ENCODE results near the gene TCTN2.

Gene TCTN2

DNA sequence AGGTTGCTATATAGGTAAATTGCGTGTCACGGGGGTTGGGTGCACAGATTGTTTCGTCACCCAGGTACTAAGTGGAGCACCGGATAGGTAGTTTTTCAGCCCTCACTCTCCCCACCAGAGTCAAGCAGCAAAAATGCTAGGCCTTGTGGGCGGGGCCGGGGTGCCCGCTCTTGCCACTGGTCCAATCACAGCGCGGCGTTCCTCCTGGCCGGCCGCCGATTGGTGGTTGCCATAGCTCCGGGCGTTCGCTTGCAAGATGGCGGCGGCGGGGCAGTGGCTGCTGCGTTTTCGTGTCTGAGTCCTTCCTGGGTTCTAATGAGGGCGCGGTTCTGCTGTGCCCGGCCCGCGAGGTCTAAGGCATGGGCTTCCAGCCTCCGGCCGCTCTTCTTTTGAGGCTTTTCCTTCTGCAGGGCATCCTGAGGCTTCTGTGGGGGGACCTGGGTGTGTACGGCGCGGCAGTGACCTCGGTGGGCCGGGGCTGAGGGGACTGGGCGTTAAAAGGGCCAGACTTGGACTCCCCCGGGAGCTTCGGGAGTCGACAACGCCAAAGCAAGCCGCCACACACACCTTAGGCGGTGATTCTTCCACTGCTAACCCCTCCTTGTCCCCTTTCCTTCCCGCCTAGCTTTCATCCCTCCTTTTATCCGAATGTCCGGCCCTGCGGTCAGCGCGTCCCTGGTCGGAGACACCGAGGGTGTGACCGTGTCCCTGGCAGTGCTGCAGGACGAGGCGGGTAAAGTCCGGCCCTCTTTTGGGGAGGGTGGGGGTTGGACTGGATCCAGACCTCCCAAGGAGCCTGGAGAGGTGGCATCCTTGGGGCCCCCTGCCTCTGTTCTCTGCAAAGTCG, at the start of gene TCTN2:
TCTN2 (plus strand) TSS at position 232 of the 847 bp plus-strand sequence; CDS start at position 360, 128 bp downstream.
- Histone ChIP-seq H3K4me1 (ENCODE audit: control insufficient read depth in 5 of 5, insufficient read depth in 5 of 5, low read length in 5 of 5) (peaks cover 5 to 15% (median 14%) of the 10 kb centered on the region in 5 donors), H3K27me3 (ENCODE audit: control insufficient read depth in 5 of 5, insufficient read depth in 4 of 5, low read length in 5 of 5) (no peaks in the 10 kb centered on the region), H3K4me3 (ENCODE audit: low read depth in 1 of 5, low read length in 5 of 5) (peak within 1 kb of the TSS; percentile 91 to 97 (median 96)), H3K9ac (ENCODE audit: low read length in 5 of 5) (peak within 1 kb of the TSS; percentile 63 to 93 (median 88)), H3K9me3 (ENCODE audit: control insufficient read depth in 5 of 5, low read length in 5 of 5) (no peaks in the 10 kb centered on the region), H3K27ac (ENCODE audit: low read depth, low read length) (no peak within 1 kb of the TSS), H3K36me3 (ENCODE audit: control insufficient read depth in 5 of 5, insufficient read depth in 5 of 5, low read length in 5 of 5) (peaks cover 0 to 23% (median 13%) of the 10 kb centered on the region in 5 donors)

DNA sequence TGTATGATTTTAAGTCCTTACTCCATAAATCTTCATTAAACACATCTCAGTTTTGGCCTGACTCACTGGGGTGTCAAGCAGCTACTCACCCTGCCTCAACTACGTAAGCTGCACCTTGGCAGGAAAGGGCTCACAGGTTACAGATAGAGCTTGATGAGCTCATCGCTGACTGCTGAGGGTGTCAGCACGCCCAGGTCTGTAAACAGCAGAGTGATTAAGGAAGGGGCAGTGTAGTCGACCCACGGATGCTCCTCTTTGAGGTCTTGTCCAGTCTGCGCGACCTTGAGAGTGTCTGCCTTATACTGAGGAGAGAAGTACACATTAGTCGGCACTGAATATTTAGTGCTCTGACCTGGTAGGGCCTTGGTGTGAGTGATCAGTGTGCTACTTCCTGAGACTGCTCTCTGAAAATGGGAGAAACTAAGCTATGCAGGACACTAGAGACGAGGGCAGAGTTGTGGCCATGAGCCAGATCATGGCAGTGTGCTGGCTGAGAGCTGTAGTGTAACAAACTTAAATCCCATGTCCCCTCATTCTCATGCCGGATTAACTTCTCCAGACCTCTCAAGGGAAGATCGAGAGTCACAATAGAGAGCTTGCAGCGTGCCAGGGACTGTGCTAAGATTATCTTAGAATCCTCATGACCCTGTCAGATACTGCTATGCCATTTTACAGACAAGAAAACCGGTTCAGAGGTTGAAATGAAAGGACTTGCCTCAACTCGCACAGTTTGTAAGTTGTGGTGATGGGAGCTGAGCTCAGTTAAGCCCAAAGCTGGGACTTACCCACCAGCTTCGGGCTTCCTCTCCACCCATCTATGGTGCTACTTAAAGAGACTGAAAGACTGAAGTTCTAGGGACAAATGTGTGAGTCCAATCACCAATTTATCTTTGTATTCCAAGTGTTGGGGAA, 49.0 kb upstream of the TCTN2 start:
- no peak overlapping the region for H3K4me3 ChIP-seq (ENCODE audit: low read depth in 1 of 5, low read length in 5 of 5)
- H3K4me1 ChIP-seq (ENCODE audit: control insufficient read depth in 5 of 5, insufficient read depth in 5 of 5, low read length in 5 of 5): no peaks in the 10 kb centered on the region
- no peaks in the 10 kb centered on the region for H3K9me3 ChIP-seq (ENCODE audit: control insufficient read depth in 5 of 5, low read length in 5 of 5)
- no peaks in the 10 kb centered on the region for H3K27me3 ChIP-seq (ENCODE audit: control insufficient read depth in 5 of 5, insufficient read depth in 4 of 5, low read length in 5 of 5)
- no peak overlapping the region for H3K27ac ChIP-seq (ENCODE audit: low read depth, low read length)
- peaks cover 26 to 87% (median 82%) of the 10 kb centered on the region in 5 donors for H3K36me3 ChIP-seq (ENCODE audit: control insufficient read depth in 5 of 5, insufficient read depth in 5 of 5, low read length in 5 of 5)
- H3K9ac ChIP-seq (ENCODE audit: low read length in 5 of 5): no peak overlapping the region

DNA sequence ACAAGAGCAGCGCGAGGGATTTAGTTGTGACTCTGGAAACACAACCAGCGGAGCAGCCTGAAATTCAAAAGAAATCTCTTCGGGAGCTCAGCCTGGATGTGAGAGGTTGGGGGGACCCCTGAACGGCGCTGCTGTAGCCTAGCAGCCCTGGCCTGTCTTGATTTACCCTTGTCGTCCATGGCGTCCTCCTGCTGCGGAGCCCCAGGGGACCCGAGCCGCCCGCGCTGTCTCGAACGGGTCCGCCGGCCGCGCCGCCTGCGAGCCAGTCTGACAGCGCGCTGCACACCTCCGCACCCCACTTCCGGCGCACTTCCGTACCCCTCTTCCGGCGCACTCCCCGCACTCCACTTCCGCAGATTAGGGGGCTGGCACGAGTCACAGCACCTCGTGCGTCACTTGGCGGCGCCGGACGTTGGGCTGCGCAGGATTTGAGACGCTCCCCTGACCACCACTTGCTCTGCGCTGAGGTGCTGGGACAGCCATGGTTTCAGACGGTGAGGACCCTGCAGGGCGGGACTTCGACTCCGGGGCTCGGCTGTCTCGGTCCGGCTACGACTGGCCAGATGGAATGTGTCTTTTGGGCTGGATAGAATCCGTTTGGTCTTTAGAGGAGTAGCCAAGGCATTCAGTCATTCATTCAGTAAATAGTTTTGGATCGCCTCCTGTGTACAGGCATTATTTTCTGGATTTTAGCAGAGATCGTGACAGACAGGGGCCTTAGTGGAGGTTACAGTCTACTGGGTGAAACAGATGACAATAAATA, 37.4 kb upstream of the TCTN2 start, which contains the start of the genes EIF2B1 and GTF2H3:
EIF2B1 (minus strand) TSS at position 308 of the 763 bp plus-strand sequence; CDS start at position 179, 129 bp downstream.
GTF2H3 (plus strand) TSS at position 451 of the 763 bp plus-strand sequence; CDS start at position 482, 31 bp downstream.
- Histone ChIP-seq H3K4me1 (ENCODE audit: control insufficient read depth in 5 of 5, insufficient read depth in 5 of 5, low read length in 5 of 5) (peaks cover 0 to 24% (median 19%) of the 10 kb centered on the region in 5 donors), H3K36me3 (ENCODE audit: control insufficient read depth in 5 of 5, insufficient read depth in 5 of 5, low read length in 5 of 5) (peaks cover 11 to 26% (median 25%) of the 10 kb centered on the region in 5 donors), H3K4me3 (ENCODE audit: low read depth in 1 of 5, low read length in 5 of 5) (peak within 1 kb of the TSS; percentile 86 to 99 (median 95)), H3K9me3 (ENCODE audit: control insufficient read depth in 5 of 5, low read length in 5 of 5) (no peaks in the 10 kb centered on the region), H3K27ac (ENCODE audit: low read depth, low read length) (peak within 1 kb of the TSS; percentile 90), H3K9ac (ENCODE audit: low read length in 5 of 5) (peak within 1 kb of the TSS; percentile 91 to 100 (median 94)), H3K27me3 (ENCODE audit: control insufficient read depth in 5 of 5, insufficient read depth in 4 of 5, low read length in 5 of 5) (no peaks in the 10 kb centered on the region)

DNA sequence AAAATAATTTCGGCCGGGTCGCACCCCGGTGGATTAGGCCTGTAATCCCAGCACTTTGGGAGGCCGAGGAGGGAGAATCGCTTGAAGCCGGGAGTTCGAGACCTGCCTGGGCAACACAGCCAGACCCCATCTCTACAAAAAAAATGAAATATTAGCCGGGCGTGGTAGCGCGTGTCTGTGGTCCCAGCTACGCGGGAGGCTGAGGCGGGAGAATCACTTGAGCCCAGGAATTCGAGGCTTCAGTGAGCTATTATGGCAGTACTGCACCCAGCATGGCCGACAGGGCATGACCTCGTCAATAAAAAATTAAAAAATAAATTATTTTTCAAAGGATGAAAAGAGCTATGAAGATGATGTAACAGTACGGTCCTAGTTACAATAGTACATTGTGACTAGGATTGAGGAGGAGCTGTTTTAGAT, 36.8 kb upstream of the TCTN2 start:
- H3K27ac ChIP-seq (ENCODE audit: low read depth, low read length): peak overlapping the region; percentile 90
- H3K9ac ChIP-seq (ENCODE audit: low read length in 5 of 5): peak overlapping the region; percentile 91 to 100 (median 94)
- H3K4me3 ChIP-seq (ENCODE audit: low read depth in 1 of 5, low read length in 5 of 5): peak overlapping the region; percentile 86 to 99 (median 95)
- H3K27me3 ChIP-seq (ENCODE audit: control insufficient read depth in 5 of 5, insufficient read depth in 4 of 5, low read length in 5 of 5): no peaks in the 10 kb centered on the region
- H3K9me3 ChIP-seq (ENCODE audit: control insufficient read depth in 5 of 5, low read length in 5 of 5): no peaks in the 10 kb centered on the region
- H3K4me1 ChIP-seq (ENCODE audit: control insufficient read depth in 5 of 5, insufficient read depth in 5 of 5, low read length in 5 of 5): peaks cover 0 to 24% (median 19%) of the 10 kb centered on the region in 5 donors
- H3K36me3 ChIP-seq (ENCODE audit: control insufficient read depth in 5 of 5, insufficient read depth in 5 of 5, low read length in 5 of 5): peaks cover 8 to 20% (median 19%) of the 10 kb centered on the region in 5 donors

DNA sequence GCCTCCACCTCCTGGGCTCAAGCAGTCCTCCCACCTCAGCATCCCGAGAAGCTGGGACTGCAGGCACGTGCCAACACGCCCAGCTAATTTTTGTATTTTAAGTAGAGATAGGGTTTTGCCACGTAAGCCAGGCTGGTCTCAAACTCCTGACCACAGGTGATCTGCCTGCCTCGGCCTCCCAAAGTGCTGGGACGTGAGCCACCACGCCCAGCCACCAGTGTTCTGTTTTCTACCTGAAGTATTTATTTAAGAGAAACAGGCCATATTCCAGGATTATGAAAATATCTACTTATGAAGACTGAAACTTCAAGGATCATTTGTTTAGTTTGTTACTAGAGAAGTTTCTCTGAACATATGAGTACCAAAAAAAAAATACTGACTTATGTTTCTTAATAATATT, 27.0 kb upstream of the TCTN2 start:
- Histone ChIP-seq H3K4me3 (ENCODE audit: low read depth in 1 of 5, low read length in 5 of 5) (no peak overlapping the region), H3K27ac (ENCODE audit: low read depth, low read length) (no peak overlapping the region), H3K9me3 (ENCODE audit: control insufficient read depth in 5 of 5, low read length in 5 of 5) (no peaks in the 10 kb centered on the region), H3K4me1 (ENCODE audit: control insufficient read depth in 5 of 5, insufficient read depth in 5 of 5, low read length in 5 of 5) (peaks cover 0 to 13% (median 0%) of the 10 kb centered on the region in 5 donors), H3K27me3 (ENCODE audit: control insufficient read depth in 5 of 5, insufficient read depth in 4 of 5, low read length in 5 of 5) (no peaks in the 10 kb centered on the region), H3K36me3 (ENCODE audit: control insufficient read depth in 5 of 5, insufficient read depth in 5 of 5, low read length in 5 of 5) (peaks cover 10 to 47% (median 24%) of the 10 kb centered on the region in 5 donors), H3K9ac (ENCODE audit: low read length in 5 of 5) (no peak overlapping the region)

DNA sequence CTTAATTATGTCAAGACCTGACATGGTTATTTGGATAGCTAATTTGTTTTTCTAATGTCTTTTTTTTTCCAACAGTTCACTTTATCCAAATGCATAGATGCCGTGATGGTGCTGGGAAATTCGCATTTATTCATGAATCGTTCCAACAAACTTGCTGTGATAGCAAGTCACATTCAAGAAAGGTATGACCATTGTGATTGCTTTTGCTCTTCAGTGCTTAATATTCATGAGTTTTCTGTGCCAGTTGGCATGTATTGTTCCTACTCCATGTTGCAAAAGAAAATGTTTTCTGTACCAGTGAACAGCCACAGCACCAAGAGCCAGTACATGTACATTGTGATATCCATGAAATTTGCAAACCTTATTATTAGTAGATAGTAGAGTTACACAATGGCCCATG, 25.5 kb upstream of the TCTN2 start:
- Histone ChIP-seq H3K9ac (ENCODE audit: low read length in 5 of 5) (no peak overlapping the region), H3K4me3 (ENCODE audit: low read depth in 1 of 5, low read length in 5 of 5) (no peak overlapping the region), H3K27me3 (ENCODE audit: control insufficient read depth in 5 of 5, insufficient read depth in 4 of 5, low read length in 5 of 5) (no peaks in the 10 kb centered on the region), H3K27ac (ENCODE audit: low read depth, low read length) (no peak overlapping the region), H3K4me1 (ENCODE audit: control insufficient read depth in 5 of 5, insufficient read depth in 5 of 5, low read length in 5 of 5) (peaks cover 0 to 13% (median 0%) of the 10 kb centered on the region in 5 donors), H3K36me3 (ENCODE audit: control insufficient read depth in 5 of 5, insufficient read depth in 5 of 5, low read length in 5 of 5) (peaks cover 10 to 54% (median 30%) of the 10 kb centered on the region in 5 donors), H3K9me3 (ENCODE audit: control insufficient read depth in 5 of 5, low read length in 5 of 5) (no peaks in the 10 kb centered on the region)

DNA sequence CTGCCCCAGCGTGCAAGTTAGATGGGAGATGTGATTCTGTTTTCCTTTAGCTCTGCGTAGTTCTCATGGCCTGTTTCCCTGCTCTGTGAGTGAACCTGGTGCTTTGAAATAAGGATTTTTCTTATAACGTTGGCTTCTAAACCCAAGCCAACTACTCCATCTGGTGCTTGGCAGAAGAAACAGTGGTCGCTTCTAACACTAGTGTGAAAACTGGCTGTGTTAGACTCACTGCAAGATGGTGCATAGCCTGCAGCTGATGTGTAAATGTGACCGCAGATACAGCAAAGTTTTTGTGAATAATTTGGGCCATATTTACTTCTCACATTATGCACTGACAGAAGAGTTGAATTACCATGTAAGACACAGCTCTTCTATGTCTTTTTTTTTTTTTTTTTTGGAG, 25.0 kb upstream of the TCTN2 start:
- no peak overlapping the region for H3K27ac ChIP-seq (ENCODE audit: low read depth, low read length)
- H3K4me3 ChIP-seq (ENCODE audit: low read depth in 1 of 5, low read length in 5 of 5): no peak overlapping the region
- no peaks in the 10 kb centered on the region for H3K27me3 ChIP-seq (ENCODE audit: control insufficient read depth in 5 of 5, insufficient read depth in 4 of 5, low read length in 5 of 5)
- H3K9me3 ChIP-seq (ENCODE audit: control insufficient read depth in 5 of 5, low read length in 5 of 5): no peaks in the 10 kb centered on the region
- H3K4me1 ChIP-seq (ENCODE audit: control insufficient read depth in 5 of 5, insufficient read depth in 5 of 5, low read length in 5 of 5): peaks cover 0 to 13% (median 0%) of the 10 kb centered on the region in 5 donors
- no peak overlapping the region for H3K9ac ChIP-seq (ENCODE audit: low read length in 5 of 5)
- H3K36me3 ChIP-seq (ENCODE audit: control insufficient read depth in 5 of 5, insufficient read depth in 5 of 5, low read length in 5 of 5): peaks cover 10 to 54% (median 32%) of the 10 kb centered on the region in 5 donors

DNA sequence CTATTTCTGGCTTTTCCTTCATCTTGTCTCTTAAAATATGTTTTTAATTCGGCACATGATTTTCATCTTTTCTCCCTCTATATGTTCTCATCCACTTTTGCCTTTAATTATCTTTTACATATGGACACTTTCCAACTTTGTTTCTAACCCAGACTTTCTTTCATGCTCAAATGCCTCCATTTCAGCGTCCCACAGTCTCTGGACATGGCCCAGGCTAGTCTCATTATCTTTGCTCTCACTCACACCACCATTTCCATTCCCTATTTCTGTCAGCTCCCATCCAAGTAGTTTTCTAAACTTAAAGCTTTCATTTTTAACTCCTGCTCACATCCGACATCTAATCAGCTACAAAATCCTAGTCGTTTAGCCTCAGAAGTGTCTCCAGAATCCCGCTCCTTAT, 22.5 kb upstream of the TCTN2 start:
- H3K36me3 ChIP-seq (ENCODE audit: control insufficient read depth in 5 of 5, insufficient read depth in 5 of 5, low read length in 5 of 5): peaks cover 10 to 48% (median 39%) of the 10 kb centered on the region in 5 donors
- H3K27me3 ChIP-seq (ENCODE audit: control insufficient read depth in 5 of 5, insufficient read depth in 4 of 5, low read length in 5 of 5): no peaks in the 10 kb centered on the region
- no peaks in the 10 kb centered on the region for H3K9me3 ChIP-seq (ENCODE audit: control insufficient read depth in 5 of 5, low read length in 5 of 5)
- H3K9ac ChIP-seq (ENCODE audit: low read length in 5 of 5): no peak overlapping the region
- H3K27ac ChIP-seq (ENCODE audit: low read depth, low read length): no peak overlapping the region
- H3K4me3 ChIP-seq (ENCODE audit: low read depth in 1 of 5, low read length in 5 of 5): no peak overlapping the region
- H3K4me1 ChIP-seq (ENCODE audit: control insufficient read depth in 5 of 5, insufficient read depth in 5 of 5, low read length in 5 of 5): peaks cover 0 to 13% (median 0%) of the 10 kb centered on the region in 5 donors

DNA sequence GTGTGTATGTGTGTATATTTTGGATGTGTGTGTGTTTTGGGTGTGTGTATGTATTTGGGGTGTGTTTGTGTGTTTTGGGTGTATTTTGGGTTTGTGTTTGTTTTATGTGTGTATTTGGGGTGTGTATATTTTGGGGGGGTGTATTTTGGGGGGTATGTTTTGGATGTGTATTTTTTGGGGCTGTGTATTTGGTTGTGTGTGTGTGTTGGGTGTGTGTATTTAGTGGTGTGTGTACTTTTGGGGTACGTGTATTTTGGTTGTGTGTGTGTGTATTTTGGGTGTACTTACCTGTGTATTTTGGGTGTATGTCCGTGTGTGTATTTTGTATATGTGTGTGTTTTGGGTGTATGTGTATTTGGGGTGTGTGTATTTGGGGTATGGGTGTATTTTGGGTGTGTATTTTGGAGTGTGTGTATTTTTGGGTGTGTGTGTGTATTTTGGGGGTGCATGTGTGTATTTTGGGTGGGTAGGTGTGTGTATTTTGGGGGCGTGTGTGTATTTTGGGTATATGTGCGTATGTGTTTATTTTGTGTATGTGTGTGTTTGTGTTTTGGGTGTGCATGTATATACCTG, 16.7 kb upstream of the TCTN2 start:
- Histone ChIP-seq H3K9ac (ENCODE audit: low read length in 5 of 5) (no peak overlapping the region), H3K27me3 (ENCODE audit: control insufficient read depth in 5 of 5, insufficient read depth in 4 of 5, low read length in 5 of 5) (no peaks in the 10 kb centered on the region), H3K9me3 (ENCODE audit: control insufficient read depth in 5 of 5, low read length in 5 of 5) (no peaks in the 10 kb centered on the region), H3K27ac (ENCODE audit: low read depth, low read length) (no peak overlapping the region), H3K36me3 (ENCODE audit: control insufficient read depth in 5 of 5, insufficient read depth in 5 of 5, low read length in 5 of 5) (peaks cover 8 to 52% (median 44%) of the 10 kb centered on the region in 5 donors), H3K4me1 (ENCODE audit: control insufficient read depth in 5 of 5, insufficient read depth in 5 of 5, low read length in 5 of 5) (no peaks in the 10 kb centered on the region), H3K4me3 (ENCODE audit: low read depth in 1 of 5, low read length in 5 of 5) (no peak overlapping the region)

Measured in subcutaneous abdominal adipose tissue (tissue), 5 donors.